ENCODE measurements around the gene MCF2L2. TPM values are rescaled to one million over a fixed set of nuclear protein-coding genes. Genes with fewer than 3 reads are reported as not detected.

MCF2L2 gene
- total and polyA plus RNA-seq, 2 of the 13 experiments (the other 11 are each of a cell fraction or from before 2014, with no cell fraction given), result not detected

- CTCF ChIA-PET (ENCODE audit: low intra/inter-chr PET ratio, low total read pairs), result no interaction called here
- H3K9me3 ChIP-seq (ENCODE audit: low read length), result no peaks in the 10 kb centered on the region
- TF ChIP-seq TEAD2 (CRISPR knock-in tag; IDR thresholded peaks at IDR 0.05), result no peak
- TF ChIP-seq ZNF546 (CRISPR knock-in tag; conservative IDR thresholded peaks at IDR 0.05), result no peak
- TF ChIP-seq, protein P1, sequence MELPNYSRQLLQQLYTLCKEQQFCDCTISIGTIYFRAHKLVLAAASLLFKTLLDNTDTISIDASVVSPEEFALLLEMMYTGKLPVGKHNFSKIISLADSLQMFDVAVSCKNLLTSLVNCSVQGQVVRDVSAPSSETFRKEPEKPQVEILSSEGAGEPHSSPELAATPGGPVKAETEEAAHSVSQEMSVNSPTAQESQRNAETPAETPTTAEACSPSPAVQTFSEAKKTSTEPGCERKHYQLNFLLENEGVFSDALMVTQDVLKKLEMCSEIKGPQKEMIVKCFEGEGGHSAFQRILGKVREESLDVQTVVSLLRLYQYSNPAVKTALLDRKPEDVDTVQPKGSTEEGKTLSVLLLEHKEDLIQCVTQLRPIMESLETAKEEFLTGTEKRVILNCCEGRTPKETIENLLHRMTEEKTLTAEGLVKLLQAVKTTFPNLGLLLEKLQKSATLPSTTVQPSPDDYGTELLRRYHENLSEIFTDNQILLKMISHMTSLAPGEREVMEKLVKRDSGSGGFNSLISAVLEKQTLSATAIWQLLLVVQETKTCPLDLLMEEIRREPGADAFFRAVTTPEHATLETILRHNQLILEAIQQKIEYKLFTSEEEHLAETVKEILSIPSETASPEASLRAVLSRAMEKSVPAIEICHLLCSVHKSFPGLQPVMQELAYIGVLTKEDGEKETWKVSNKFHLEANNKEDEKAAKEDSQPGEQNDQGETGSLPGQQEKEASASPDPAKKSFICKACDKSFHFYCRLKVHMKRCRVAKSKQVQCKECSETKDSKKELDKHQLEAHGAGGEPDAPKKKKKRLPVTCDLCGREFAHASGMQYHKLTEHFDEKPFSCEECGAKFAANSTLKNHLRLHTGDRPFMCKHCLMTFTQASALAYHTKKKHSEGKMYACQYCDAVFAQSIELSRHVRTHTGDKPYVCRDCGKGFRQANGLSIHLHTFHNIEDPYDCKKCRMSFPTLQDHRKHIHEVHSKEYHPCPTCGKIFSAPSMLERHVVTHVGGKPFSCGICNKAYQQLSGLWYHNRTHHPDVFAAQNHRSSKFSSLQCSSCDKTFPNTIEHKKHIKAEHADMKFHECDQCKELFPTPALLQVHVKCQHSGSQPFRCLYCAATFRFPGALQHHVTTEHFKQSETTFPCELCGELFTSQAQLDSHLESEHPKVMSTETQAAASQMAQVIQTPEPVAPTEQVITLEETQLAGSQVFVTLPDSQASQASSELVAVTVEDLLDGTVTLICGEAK (IDR thresholded peaks at IDR 0.05), result no peak
- TF ChIP-seq, protein P1 (CRISPR knock-in tag; IDR thresholded peaks at IDR 0.05), result no peak
- TF ChIP-seq ZNF660 (CRISPR knock-in tag; IDR thresholded peaks at IDR 0.05; ENCODE audit: borderline replicate concordance, low read depth), result no peak
- no peak for TF ChIP-seq MLLT10 (CRISPR knock-in tag; IDR thresholded peaks at IDR 0.05)
- no peak for TF ChIP-seq ZNF556 (CRISPR knock-in tag; IDR thresholded peaks at IDR 0.05; ENCODE audit: borderline replicate concordance)
- no peak for TF ChIP-seq ZFX (CRISPR knock-in tag; IDR thresholded peaks at IDR 0.05; ENCODE audit: low read depth)
- TF ChIP-seq ZNF768 (CRISPR knock-in tag; IDR thresholded peaks at IDR 0.05), result no peak
- TF ChIP-seq MTERF4 (CRISPR knock-in tag; IDR thresholded peaks at IDR 0.05), result no peak
These were observed 17.7 kb downstream of the MCF2L2 start for GRCh38 chr3:183410759-183411158.

More at GRCh38 chr3:183410759-183411158, 17.7 kb downstream of the MCF2L2 start:
- no peak overlapping the region for H3K4me2 ChIP-seq (ENCODE audit: low read depth, low read length)
- intact Hi-C loops (cut with micrococcal nuclease; ENCODE audit: unreplicated experiment) (no loop called here), in situ Hi-C loops (cut with HindIII; ENCODE audit: extremely low pct_ligation_motif_present, low pct_unique_long_range_greater_than_20kb) (no loop called here)
- BruUV-seq (replicated peaks), result no TSS peak
- no peak for ATAC-seq
- POLR2A ChIA-PET, result interaction anchor here (1.1 kb wide), 1 partner anchor 11 kb away, joined by 3 read pairs; no protein-coding TSS in a partner anchor
- H3K36me3 ChIP-seq (replicated peaks in 1 of 2; ENCODE audit: control insufficient read depth in 1 of 2, insufficient read depth in 2 of 2, low read length in 2 of 2), result no peaks in the 10 kb centered on the region
- no peaks in the 10 kb centered on the region for H3K79me2 ChIP-seq (ENCODE audit: insufficient read depth, low read length)
- no peak for DNase-seq (ENCODE audit: low spot score)
- H3K27me3 ChIP-seq (ENCODE audit: control insufficient read depth in 1 of 2, insufficient read depth in 2 of 2, low read length in 2 of 2), result peaks cover 0 to 13% of the 10 kb centered on the region in 2 experiments; a peak in 4 of 5 replicates
- H3K27ac ChIP-seq (ENCODE audit: extremely low read length, insufficient read depth, low read length), result no peak overlapping the region
- no peaks in the 10 kb centered on the region for H4K20me1 ChIP-seq (ENCODE audit: insufficient read depth, low read length)
- FAIRE-seq, result no peak
- no peak overlapping the region for H3K4me3 ChIP-seq (replicated peaks in 1 of 3; ENCODE audit: insufficient read depth in 1 of 3, low read depth in 2 of 3, low read length in 3 of 3)
- H3K9ac ChIP-seq (ENCODE audit: insufficient read depth, low read depth, low read length), result no peak overlapping the region
- H3K4me1 ChIP-seq (ENCODE audit: insufficient read depth, low read length), result no peaks in the 10 kb centered on the region
- H2AFZ ChIP-seq (ENCODE audit: low read length), result no peak overlapping the region

Measured in HepG2 (cell line).